Ovary (tissue), 9 donors: Measurements from ENCODE around the gene NAV2. TPM values are rescaled to one million over a fixed set of nuclear protein-coding genes. Genes with fewer than 3 reads are reported as not detected.

Source experiments
- DNase-seq, 5 donors: peaks; one replicate each; pipeline ENCODE4 v3.0.0-alpha.2; 2019 to 2020
- H3K27ac ChIP-seq, 2 donors: fragments of 200-600 bp; one replicate each; pipeline versions ENCODE4 v1.5.1 to v1.8.0; 2019 to 2022
- H3K27me3 ChIP-seq: fragments of 200-600 bp; one replicate; pipeline ENCODE4 v1.8.0; 2022
- H3K36me3 ChIP-seq: fragments of 200-600 bp; sonication (generic); one replicate; pipeline ENCODE4 v1.5.1; 2019
- H3K4me1 ChIP-seq: one replicate; pipeline ENCODE4 v1.8.1; 2013; ENCODE audit warnings: mild to moderate bottlenecking, moderate library complexity; ENCODE audit not compliant: insufficient read depth
- H3K4me3 ChIP-seq: fragments of 200-600 bp; sonication (generic); one replicate; pipeline ENCODE4 v1.5.1; 2017
- H3K9me3 ChIP-seq, 2 donors: fragments of 200-600 bp in 1 of 2; sonication (generic) in 1 of 2; one replicate each; pipeline versions ENCODE4 v1.5.1 to v1.8.1; 2013 to 2019; ENCODE audit warnings: mild to moderate bottlenecking in 1 of 2, moderate library complexity in 1 of 2
- CTCF ChIP-seq, 3 donors: fragments of 450-650 bp in 2 of 3; fragments of 200-600 bp in 1 of 3; IDR thresholded peaks; one replicate each; pipeline versions ENCODE4 v1.5.1 to v1.8.0; 2016 to 2022; ENCODE audit warnings: antibody characterized with exemption in 3 of 3, mild to moderate bottlenecking in 1 of 3
- EP300 ChIP-seq: sonication (generic); formaldehyde crosslinking; IDR thresholded peaks from one replicate; pipeline ENCODE4 v1.6.1; 2017; ENCODE audit warnings: antibody characterized with exemption
- POLR2A ChIP-seq: fragments of 450-650 bp; IDR thresholded peaks from one replicate; pipeline ENCODE4 v1.6.1; 2017; ENCODE audit warnings: antibody characterized with exemption, mild to moderate bottlenecking, moderate library complexity
- WGBS, 3 donors: extraction: QIAGEN DNeasy Blood & Tissue Kit in 1 of 3; methylation state at CpG; one replicate each; pipeline versions ENCODE4 v1.1.5 to v1.1.7; 2013 to 2017; 5-methylcytosine and 5-hydroxymethylcytosine counted together
- intact Hi-C, 4 donors: fragments of 100-400 bp; cut with DNase I; formaldehyde crosslinking; loops; one replicate each; pipeline versions ENCODE4 v1.11.0 to v1.15.1; 2022 to 2023
- polyA plus RNA-seq, 2 donors: library from polyadenylated mRNA; stranded (reverse); fragments of 200-250 nt in 1 of 2; fragments of 350-450 nt in 1 of 2; fragmentation: Illumina TruSeq in 1 of 2; extraction: RNeasy Lipid Tissue Mini Kit (QIAGEN cat#74804) in 1 of 2; gene quantifications; one replicate each; pipeline ENCODE4 v1.2.3, GENCODE V29; 2013 to 2014
- total RNA-seq, 7 donors: library from RNA; depleted of rRNA in 2 of 7; stranded (reverse); fragments of >200 nt in 2 of 7; fragmentation: NEBNext Ultra II Directional in 3 of 7; extraction: Animal tissue kit (Norgen Biotek cat#: 25700) in 3 of 7; gene quantifications; one replicate each; pipeline versions ENCODE4 v1.1.0 to v1.2.4, GENCODE V29; 2016 to 2023
- donor health status: DM: no; HTN: no; CAD: no; lungs with moderate emphysema.
- donor health status: DM: no; HTN: no; CAD: no.
- donor health status: Bipolar disorder and iron deficiency.
- donor health status: DM: yes; HTN: yes; CAD: no.
- donor health status: DM: no; HTN: no; CAD: no.
- donor health status: DM: yes; HTN: yes; CAD: no.

The NAV2 gene
- total and polyA plus RNA-seq, 9 donors: 2.9 to 14.1 (median 7.8) TPM

- TF ChIP-seq CTCF (IDR thresholded peaks at IDR 0.05) (no peak), POLR2A (no peak), EP300 (no peak)
- Histone ChIP-seq H3K4me3 (no peak overlapping the region), H3K27ac (no peak overlapping the region), H3K4me1 (peaks cover 11% of the 10 kb centered on the region), H3K36me3 (no peaks in the 10 kb centered on the region), H3K9me3 (no peaks in the 10 kb centered on the region), H3K27me3 (no peaks in the 10 kb centered on the region)
- intact Hi-C loops: no loop called here
- no peak for DNase-seq
- 33 to 43% (median 39%) methylated on average over 6 of the region's 6 CpGs for WGBS, 3 donors
Observed at GRCh38 chr11:19864141-19865140, 151.8 kb downstream of the NAV2 start.

DNA sequence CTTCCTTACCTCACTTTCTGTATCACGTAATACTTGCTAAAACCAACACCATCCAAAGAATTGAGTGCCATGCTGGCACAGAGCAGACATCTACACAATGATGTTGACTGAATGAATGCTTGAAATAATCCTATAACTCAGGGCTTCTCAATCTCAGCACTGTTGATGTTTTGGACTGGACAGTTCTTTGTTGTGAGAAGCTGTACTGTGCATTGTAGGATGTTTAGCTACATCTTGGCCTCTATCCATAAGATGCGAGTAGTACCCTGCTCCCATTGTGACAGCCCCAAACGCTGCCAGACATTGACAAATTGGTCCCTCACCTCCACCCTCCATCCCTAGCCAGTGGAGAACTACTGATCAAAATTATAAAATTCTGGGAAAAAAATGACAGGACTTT lies 153.4 kb downstream of the NAV2 start:
- no peaks in the 10 kb centered on the region for H3K36me3 ChIP-seq
- no peaks in the 10 kb centered on the region for H3K27me3 ChIP-seq
- TF ChIP-seq EP300 (no peak), POLR2A (no peak), CTCF (IDR thresholded peaks at IDR 0.05) (no peak)
- DNase-seq: no peak
- no peaks in the 10 kb centered on the region for H3K9me3 ChIP-seq
- no peak overlapping the region for H3K4me3 ChIP-seq
- no peak overlapping the region for H3K27ac ChIP-seq
- intact Hi-C loops: no loop called here
- 56 to 74% (median 65%) methylated on average over 3 of the region's 3 CpGs for WGBS, 3 donors
- peaks cover 11% of the 10 kb centered on the region for H3K4me1 ChIP-seq

GRCh38 chr11:19866521-19866920 lies 153.9 kb downstream of the NAV2 start:
- Histone ChIP-seq H3K4me1 (peaks cover 11% of the 10 kb centered on the region), H3K27me3 (no peaks in the 10 kb centered on the region), H3K9me3 (no peaks in the 10 kb centered on the region), H3K36me3 (no peaks in the 10 kb centered on the region), H3K27ac (no peak overlapping the region), H3K4me3 (no peak overlapping the region)
- no peak for DNase-seq
- intact Hi-C loops: no loop called here
- WGBS, 3 donors: 77 to 93% (median 91%) methylated on average over 4 of the region's 4 CpGs
- no peak for TF ChIP-seq POLR2A
- TF ChIP-seq CTCF (IDR thresholded peaks at IDR 0.05): no peak
- no peak for TF ChIP-seq EP300

DNA sequence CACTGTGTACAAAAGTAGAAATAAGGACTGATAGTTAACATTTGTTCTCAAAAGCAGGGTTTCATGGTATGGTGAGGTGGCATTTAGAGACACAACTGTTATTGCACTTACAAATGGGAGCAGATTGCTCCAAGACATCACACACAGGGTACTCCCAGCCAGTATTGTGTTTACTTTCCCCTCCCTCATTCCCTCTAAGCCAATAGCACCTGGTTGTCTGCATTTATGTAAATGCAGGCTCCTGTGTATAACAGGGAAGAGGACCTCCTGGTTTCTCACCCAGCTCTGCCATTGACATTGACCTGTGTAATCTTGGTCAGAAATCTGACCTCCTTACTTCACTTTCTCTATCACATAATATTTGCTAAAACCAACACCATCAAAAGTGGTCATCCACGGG lies 154.4 kb downstream of the NAV2 start:
- no peaks in the 10 kb centered on the region for H3K36me3 ChIP-seq
- H3K9me3 ChIP-seq: no peaks in the 10 kb centered on the region
- H3K4me3 ChIP-seq: no peak overlapping the region
- intact Hi-C loops: no loop called here
- DNase-seq: no peak
- H3K4me1 ChIP-seq: peaks cover 11% of the 10 kb centered on the region
- TF ChIP-seq EP300: no peak
- no peaks in the 10 kb centered on the region for H3K27me3 ChIP-seq
- 83 to 95% (median 84%) methylated on average over 1 of the region's 1 CpG for WGBS, 3 donors
- no peak overlapping the region for H3K27ac ChIP-seq

DNA sequence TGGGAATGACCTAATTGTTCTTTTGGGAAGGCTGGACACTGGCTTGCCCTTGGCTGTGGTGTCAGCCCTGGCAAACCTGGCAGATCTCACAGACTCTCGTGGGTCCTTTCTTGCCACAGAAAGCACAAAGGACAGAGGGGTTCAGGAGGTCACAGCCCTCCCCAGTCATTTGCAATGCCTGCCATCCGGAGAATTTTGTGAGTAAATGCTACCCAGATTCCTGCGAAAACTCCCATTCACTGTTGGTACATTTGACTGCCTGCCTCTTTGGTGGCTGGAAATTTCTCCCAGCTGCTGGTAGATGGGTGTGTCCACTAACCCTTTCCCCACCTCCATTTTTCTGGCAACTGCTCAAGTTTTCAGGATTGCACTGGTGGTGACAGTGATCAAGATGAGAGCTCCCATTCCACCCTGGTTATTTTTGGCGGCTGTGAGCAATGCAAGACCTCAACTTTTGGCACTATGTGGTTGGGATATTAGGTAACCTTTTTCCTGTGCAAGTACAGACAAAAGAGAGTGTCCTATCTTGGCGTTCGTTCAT lies 155.7 kb downstream of the NAV2 start:
- intact Hi-C loops: no loop called here
- H3K4me3 ChIP-seq: no peak overlapping the region
- 68 to 86% (median 75%) methylated on average over 6 of the region's 6 CpGs for WGBS, 3 donors
- peaks cover 11% of the 10 kb centered on the region for H3K4me1 ChIP-seq
- no peaks in the 10 kb centered on the region for H3K36me3 ChIP-seq
- no peak overlapping the region for H3K27ac ChIP-seq
- DNase-seq: no peak
- no peaks in the 10 kb centered on the region for H3K9me3 ChIP-seq
- no peaks in the 10 kb centered on the region for H3K27me3 ChIP-seq
- TF ChIP-seq CTCF (IDR thresholded peaks at IDR 0.05) (no peak), EP300 (no peak), POLR2A (no peak)
